ENCODE results near the gene CDK17. TPM values are rescaled to one million over a fixed set of nuclear protein-coding genes. Genes with fewer than 3 reads are reported as not detected.

CDK17 gene
- total RNA-seq, 1 donor = 73.8 TPM

DNA sequence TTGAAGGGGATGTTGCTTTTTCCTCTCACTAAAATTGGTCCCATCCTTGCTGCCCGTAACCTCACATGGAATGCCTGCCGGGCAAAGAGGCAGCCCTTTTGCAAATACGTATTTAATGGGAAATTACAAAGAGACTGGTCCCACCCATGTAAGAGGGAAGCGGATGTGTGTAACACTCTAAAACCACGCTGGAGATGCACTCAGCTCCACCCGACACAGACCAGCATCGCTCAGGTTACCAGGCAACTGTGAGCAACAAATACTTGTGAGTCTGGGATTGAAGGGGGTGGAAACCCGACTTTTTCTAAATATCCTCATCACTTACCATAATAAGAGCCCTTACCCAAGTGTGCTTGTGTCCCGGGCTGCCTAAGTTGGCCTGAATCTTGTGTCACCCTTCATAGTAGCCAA is 158.4 kb downstream of the CDK17 start:
- TF ChIP-seq, protein P1, sequence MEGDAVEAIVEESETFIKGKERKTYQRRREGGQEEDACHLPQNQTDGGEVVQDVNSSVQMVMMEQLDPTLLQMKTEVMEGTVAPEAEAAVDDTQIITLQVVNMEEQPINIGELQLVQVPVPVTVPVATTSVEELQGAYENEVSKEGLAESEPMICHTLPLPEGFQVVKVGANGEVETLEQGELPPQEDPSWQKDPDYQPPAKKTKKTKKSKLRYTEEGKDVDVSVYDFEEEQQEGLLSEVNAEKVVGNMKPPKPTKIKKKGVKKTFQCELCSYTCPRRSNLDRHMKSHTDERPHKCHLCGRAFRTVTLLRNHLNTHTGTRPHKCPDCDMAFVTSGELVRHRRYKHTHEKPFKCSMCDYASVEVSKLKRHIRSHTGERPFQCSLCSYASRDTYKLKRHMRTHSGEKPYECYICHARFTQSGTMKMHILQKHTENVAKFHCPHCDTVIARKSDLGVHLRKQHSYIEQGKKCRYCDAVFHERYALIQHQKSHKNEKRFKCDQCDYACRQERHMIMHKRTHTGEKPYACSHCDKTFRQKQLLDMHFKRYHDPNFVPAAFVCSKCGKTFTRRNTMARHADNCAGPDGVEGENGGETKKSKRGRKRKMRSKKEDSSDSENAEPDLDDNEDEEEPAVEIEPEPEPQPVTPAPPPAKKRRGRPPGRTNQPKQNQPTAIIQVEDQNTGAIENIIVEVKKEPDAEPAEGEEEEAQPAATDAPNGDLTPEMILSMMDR (IDR thresholded peaks at IDR 0.05; ENCODE audit: insufficient read depth, low read depth, low read length) = no peak
- peak; percentile 70 for DNase-seq (ENCODE audit: low read depth)
- no peak overlapping the region for H3K4me3 ChIP-seq (ENCODE audit: low read depth, low read length)

- TF ChIP-seq, protein P1 (IDR thresholded peaks at IDR 0.05; ENCODE audit: insufficient read depth, low read depth, low read length) = no peak
- no peak overlapping the region for H3K4me3 ChIP-seq (ENCODE audit: low read depth, low read length)
- no peak for DNase-seq (ENCODE audit: low read depth)
Measured at GRCh38 chr12:96241431-96241830, 158.8 kb downstream of the CDK17 start.

GRCh38 chr12:96240656-96241055 is 159.6 kb downstream of the CDK17 start:
- H3K4me3 ChIP-seq (ENCODE audit: low read depth, low read length) = no peak overlapping the region
- DNase-seq (ENCODE audit: low read depth) = no peak
- TF ChIP-seq, protein P1 (IDR thresholded peaks at IDR 0.05; ENCODE audit: insufficient read depth, low read depth, low read length) = no peak

GRCh38 chr12:96239711-96240635 is 160.3 kb downstream of the CDK17 start:
- TF ChIP-seq, protein P1 (IDR thresholded peaks at IDR 0.05; ENCODE audit: insufficient read depth, low read depth, low read length) = no peak
- DNase-seq (ENCODE audit: low read depth) = peak; percentile 98
- H3K4me3 ChIP-seq (ENCODE audit: low read depth, low read length) = no peak overlapping the region

GRCh38 chr12:96238336-96239047 is 161.7 kb downstream of the CDK17 start:
- no peak overlapping the region for H3K4me3 ChIP-seq (ENCODE audit: low read depth, low read length)
- TF ChIP-seq, protein P1 (IDR thresholded peaks at IDR 0.05; ENCODE audit: insufficient read depth, low read depth, low read length) = no peak
- DNase-seq (ENCODE audit: low read depth) = peak; percentile 60

DNA sequence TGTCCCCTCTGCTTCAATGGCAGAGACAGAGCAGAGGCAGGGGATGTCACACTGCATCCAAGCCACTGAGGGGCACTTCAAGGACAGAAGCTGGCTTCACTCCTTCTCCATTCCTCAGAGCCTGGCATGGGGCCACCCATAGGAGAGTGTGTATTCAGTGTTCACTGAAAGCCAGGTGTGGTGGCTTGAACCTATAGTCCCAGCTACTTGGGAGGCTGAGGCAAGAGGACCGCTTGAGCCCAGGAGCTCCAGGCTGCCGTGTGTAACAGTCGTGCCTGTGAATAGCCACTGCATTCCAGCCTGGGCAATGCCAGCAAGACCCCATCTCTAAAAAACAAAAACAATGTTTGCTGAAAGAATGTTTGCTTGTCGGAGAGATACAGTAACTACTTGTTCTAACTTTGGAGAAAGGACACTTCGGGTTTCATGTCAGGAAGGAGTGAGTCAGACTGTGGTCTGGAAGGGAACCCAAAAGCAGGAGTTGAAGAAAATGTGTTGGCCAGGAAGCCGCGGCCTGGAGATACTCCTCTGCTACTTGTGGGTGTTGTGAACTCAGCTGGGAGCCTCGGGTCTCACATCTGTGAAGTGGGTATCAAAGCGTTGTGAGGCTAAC is 162.7 kb downstream of the CDK17 start:
- no peak overlapping the region for H3K4me3 ChIP-seq (ENCODE audit: low read depth, low read length)
- peak; percentile 96 for DNase-seq (ENCODE audit: low read depth)
- TF ChIP-seq, protein P1 (IDR thresholded peaks at IDR 0.05; ENCODE audit: insufficient read depth, low read depth, low read length) = no peak

Data from fibroblast of villous mesenchyme (primary cell).